HEK293 (cell line): ENCODE data around the gene CARD6.

Experiments
- OSR2 ChIP-seq: fragments of 450-650 bp; formaldehyde crosslinking; IDR thresholded peaks from 2 replicates; pipeline ENCODE4 v1.5.1; 2016; ENCODE audit warnings: missing biosample characterization, missing genetic modification characterization
- SETDB1 ChIP-seq: IDR thresholded peaks from one replicate; pipeline ENCODE4 v1.6.1; 2017; ENCODE audit warnings: mild to moderate bottlenecking, low read length, moderate library complexity, mixed read lengths; ENCODE audit not compliant: insufficient read length
- SP7 ChIP-seq: fragments of 450-650 bp; formaldehyde crosslinking; IDR thresholded peaks from 2 replicates; pipeline ENCODE4 v1.5.1; 2016; ENCODE audit warnings: missing biosample characterization, missing genetic modification characterization
- ZBTB17 ChIP-seq: fragments of 450-650 bp; formaldehyde crosslinking; IDR thresholded peaks from 2 replicates; pipeline ENCODE4 v1.5.1; 2016; ENCODE audit warnings: missing biosample characterization, missing genetic modification characterization
- ZBTB44 ChIP-seq: fragments of 450-650 bp; IDR thresholded peaks from 2 replicates; pipeline ENCODE4 v1.5.1; 2018; ENCODE audit warnings: missing biosample characterization, mild to moderate bottlenecking, missing genetic modification characterization
- ZIC2 ChIP-seq: fragments of 450-650 bp; formaldehyde crosslinking; IDR thresholded peaks from 2 replicates; pipeline ENCODE4 v1.5.1; 2016; ENCODE audit warnings: missing biosample characterization, missing genetic modification characterization
- ZNF133 ChIP-seq: fragments of 450-650 bp; formaldehyde crosslinking; IDR thresholded peaks from 2 replicates; pipeline ENCODE4 v1.5.1; 2016; ENCODE audit warnings: missing biosample characterization, missing genetic modification characterization
- ZNF211 ChIP-seq: fragments of 450-650 bp; formaldehyde crosslinking; IDR thresholded peaks from 2 replicates; pipeline ENCODE4 v1.5.1; 2016; ENCODE audit warnings: low read depth, missing biosample characterization, missing genetic modification characterization
- ZNF292 ChIP-seq: fragments of 450-650 bp; formaldehyde crosslinking; IDR thresholded peaks from 2 replicates; pipeline ENCODE4 v1.5.1; 2016; ENCODE audit warnings: low read depth, missing biosample characterization, missing genetic modification characterization, borderline replicate concordance
- ZNF335 ChIP-seq: fragments of 450-650 bp; formaldehyde crosslinking; conservative IDR thresholded peaks from 2 replicates; pipeline ENCODE4 v1.5.1; 2016; ENCODE audit warnings: missing biosample characterization, missing genetic modification characterization
- ZNF391 ChIP-seq: fragments of 450-650 bp; formaldehyde crosslinking; IDR thresholded peaks from 2 replicates; pipeline ENCODE4 v1.5.1; 2016; ENCODE audit warnings: low read depth, missing biosample characterization, missing genetic modification characterization, borderline replicate concordance
- ZNF426 ChIP-seq: fragments of 450-650 bp; formaldehyde crosslinking; IDR thresholded peaks from 2 replicates; pipeline ENCODE4 v1.5.1; 2017; ENCODE audit warnings: missing biosample characterization, missing genetic modification characterization, mild to moderate bottlenecking, inconsistent platforms, moderate library complexity
- ZNF433 ChIP-seq: fragments of 450-650 bp; formaldehyde crosslinking; IDR thresholded peaks from 2 replicates; pipeline ENCODE4 v1.5.1; 2016; ENCODE audit warnings: missing biosample characterization, missing genetic modification characterization, low read depth
- ZNF549 ChIP-seq: fragments of 450-650 bp; IDR thresholded peaks from 2 replicates; pipeline ENCODE4 v1.5.1; 2018; ENCODE audit warnings: missing biosample characterization, missing genetic modification characterization, mild to moderate bottlenecking, inconsistent platforms, moderate library complexity
- ZNF555 ChIP-seq: fragments of 450-650 bp; formaldehyde crosslinking; conservative IDR thresholded peaks from 2 replicates; pipeline ENCODE4 v1.5.1; 2017; ENCODE audit warnings: missing biosample characterization, mild to moderate bottlenecking, missing genetic modification characterization, inconsistent platforms
- ZNF561 ChIP-seq: fragments of 450-650 bp; IDR thresholded peaks from 2 replicates; pipeline ENCODE4 v1.5.1; 2018; ENCODE audit warnings: missing biosample characterization, missing genetic modification characterization, borderline replicate concordance
- ZNF596 ChIP-seq: fragments of 450-650 bp; IDR thresholded peaks from 2 replicates; pipeline ENCODE4 v1.5.0; 2018; ENCODE audit warnings: missing biosample characterization, mild to moderate bottlenecking, missing genetic modification characterization, moderate library complexity
- ZNF600 ChIP-seq: fragments of 450-650 bp; formaldehyde crosslinking; IDR thresholded peaks from 2 replicates; pipeline ENCODE4 v1.5.1; 2016; ENCODE audit warnings: missing biosample characterization, missing genetic modification characterization
- ZNF645 ChIP-seq: fragments of 450-650 bp; formaldehyde crosslinking; IDR thresholded peaks from 2 replicates; pipeline ENCODE4; 2016; ENCODE audit warnings: missing biosample characterization, missing genetic modification characterization
- ZNF747 ChIP-seq: fragments of 450-650 bp; formaldehyde crosslinking; IDR thresholded peaks from 2 replicates; pipeline ENCODE4 v1.5.1; 2016; ENCODE audit warnings: missing biosample characterization, missing genetic modification characterization
- ZNF776 ChIP-seq: fragments of 450-650 bp; formaldehyde crosslinking; IDR thresholded peaks from 2 replicates; pipeline ENCODE4 v1.5.0; 2017; ENCODE audit warnings: missing biosample characterization, missing genetic modification characterization, borderline replicate concordance
- ZXDB ChIP-seq: fragments of 450-650 bp; formaldehyde crosslinking; IDR thresholded peaks from 2 replicates; pipeline ENCODE4 v1.5.1; 2016; ENCODE audit warnings: missing biosample characterization, missing genetic modification characterization
- TF ChIP-seq, protein P1 (sequence below): fragments of 450-650 bp; formaldehyde crosslinking; conservative IDR thresholded peaks from 2 replicates; pipeline ENCODE4 v1.5.1; 2016; ENCODE audit warnings: low read depth, missing biosample characterization, missing genetic modification characterization
- TF ChIP-seq, protein P2 (sequence below): fragments of 450-650 bp; formaldehyde crosslinking; IDR thresholded peaks from 2 replicates; pipeline ENCODE4 v1.5.1; 2016; ENCODE audit warnings: missing biosample characterization, missing genetic modification characterization
- TF ChIP-seq, protein P3 (sequence below): fragments of 450-650 bp; formaldehyde crosslinking; IDR thresholded peaks from 2 replicates; pipeline ENCODE4 v1.5.1; 2016; ENCODE audit warnings: missing biosample characterization, missing genetic modification characterization

CARD6 gene

DNA sequence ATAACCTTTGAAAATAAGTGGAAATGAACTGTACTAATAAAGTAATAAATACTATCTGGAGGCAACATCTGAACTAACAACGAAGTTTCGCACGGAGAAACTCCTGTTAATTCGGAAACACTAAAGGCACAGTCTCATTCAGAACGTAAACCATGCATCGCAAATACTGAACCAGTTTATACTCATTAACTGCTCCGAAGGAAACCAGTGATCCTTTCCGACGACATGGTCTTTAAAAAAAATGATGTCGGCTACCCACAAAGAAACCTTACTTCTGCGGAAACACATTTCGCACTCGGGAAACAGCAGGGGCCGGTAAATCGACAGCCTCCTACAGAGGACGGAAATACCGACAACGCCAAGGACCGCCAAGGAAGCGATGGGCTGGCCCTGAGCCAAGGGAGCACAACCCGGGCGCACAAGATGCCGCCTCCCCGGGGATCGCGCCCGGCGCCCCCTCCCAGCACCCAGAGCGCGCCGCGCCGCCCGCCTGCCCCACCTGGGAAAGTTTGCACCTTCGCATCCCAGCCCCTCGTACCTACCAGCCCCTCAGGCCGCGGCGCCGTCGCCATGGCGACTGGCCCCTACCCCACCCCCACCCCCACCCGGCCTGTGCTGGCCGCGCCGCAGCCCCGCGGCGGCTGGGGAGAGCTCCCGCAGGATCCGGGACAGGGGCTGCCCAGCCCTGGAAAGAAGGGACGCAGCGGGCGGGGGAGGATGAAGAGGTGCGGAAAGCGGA is 43.7 kb upstream of the CARD6 start (continued):
- TF ChIP-seq, protein P1, sequence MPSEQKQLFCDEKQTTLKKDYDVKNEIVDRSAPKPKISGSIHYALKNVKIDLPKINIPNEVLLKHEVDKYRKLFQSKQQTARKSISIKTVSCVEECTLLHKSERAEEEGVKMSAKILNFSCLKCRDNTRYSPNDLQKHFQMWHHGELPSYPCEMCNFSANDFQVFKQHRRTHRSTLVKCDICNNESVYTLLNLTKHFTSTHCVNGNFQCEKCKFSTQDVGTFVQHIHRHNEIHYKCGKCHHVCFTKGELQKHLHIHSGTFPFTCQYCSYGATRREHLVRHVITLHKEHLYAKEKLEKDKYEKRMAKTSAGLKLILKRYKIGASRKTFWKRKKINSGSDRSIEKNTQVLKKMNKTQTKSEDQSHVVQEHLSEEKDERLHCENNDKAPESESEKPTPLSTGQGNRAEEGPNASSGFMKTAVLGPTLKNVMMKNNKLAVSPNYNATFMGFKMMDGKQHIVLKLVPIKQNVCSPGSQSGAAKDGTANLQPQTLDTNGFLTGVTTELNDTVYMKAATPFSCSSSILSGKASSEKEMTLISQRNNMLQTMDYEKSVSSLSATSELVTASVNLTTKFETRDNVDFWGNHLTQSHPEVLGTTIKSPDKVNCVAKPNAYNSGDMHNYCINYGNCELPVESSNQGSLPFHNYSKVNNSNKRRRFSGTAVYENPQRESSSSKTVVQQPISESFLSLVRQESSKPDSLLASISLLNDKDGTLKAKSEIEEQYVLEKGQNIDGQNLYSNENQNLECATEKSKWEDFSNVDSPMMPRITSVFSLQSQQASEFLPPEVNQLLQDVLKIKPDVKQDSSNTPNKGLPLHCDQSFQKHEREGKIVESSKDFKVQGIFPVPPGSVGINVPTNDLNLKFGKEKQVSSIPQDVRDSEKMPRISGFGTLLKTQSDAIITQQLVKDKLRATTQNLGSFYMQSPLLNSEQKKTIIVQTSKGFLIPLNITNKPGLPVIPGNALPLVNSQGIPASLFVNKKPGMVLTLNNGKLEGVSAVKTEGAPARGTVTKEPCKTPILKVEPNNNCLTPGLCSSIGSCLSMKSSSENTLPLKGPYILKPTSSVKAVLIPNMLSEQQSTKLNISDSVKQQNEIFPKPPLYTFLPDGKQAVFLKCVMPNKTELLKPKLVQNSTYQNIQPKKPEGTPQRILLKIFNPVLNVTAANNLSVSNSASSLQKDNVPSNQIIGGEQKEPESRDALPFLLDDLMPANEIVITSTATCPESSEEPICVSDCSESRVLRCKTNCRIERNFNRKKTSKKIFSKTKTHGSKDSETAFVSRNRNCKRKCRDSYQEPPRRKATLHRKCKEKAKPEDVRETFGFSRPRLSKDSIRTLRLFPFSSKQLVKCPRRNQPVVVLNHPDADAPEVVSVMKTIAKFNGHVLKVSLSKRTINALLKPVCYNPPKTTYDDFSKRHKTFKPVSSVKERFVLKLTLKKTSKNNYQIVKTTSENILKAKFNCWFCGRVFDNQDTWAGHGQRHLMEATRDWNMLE (tag by site-specific recombination): no peak
- TF ChIP-seq, protein P2, sequence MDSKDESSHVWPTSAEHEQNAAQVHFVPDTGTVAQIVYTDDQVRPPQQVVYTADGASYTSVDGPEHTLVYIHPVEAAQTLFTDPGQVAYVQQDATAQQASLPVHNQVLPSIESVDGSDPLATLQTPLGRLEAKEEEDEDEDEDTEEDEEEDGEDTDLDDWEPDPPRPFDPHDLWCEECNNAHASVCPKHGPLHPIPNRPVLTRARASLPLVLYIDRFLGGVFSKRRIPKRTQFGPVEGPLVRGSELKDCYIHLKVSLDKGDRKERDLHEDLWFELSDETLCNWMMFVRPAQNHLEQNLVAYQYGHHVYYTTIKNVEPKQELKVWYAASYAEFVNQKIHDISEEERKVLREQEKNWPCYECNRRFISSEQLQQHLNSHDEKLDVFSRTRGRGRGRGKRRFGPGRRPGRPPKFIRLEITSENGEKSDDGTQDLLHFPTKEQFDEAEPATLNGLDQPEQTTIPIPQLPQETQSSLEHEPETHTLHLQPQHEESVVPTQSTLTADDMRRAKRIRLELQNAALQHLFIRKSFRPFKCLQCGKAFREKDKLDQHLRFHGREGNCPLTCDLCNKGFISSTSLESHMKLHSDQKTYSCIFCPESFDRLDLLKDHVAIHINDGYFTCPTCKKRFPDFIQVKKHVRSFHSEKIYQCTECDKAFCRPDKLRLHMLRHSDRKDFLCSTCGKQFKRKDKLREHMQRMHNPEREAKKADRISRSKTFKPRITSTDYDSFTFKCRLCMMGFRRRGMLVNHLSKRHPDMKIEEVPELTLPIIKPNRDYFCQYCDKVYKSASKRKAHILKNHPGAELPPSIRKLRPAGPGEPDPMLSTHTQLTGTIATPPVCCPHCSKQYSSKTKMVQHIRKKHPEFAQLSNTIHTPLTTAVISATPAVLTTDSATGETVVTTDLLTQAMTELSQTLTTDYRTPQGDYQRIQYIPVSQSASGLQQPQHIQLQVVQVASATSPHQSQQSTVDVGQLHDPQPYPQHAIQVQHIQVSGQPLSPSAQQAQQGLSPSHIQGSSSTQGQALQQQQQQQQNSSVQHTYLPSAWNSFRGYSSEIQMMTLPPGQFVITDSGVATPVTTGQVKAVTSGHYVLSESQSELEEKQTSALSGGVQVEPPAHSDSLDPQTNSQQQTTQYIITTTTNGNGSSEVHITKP (tag by site-specific recombination): no peak
- TF ChIP-seq ZNF747 (no peak), ZNF426 (tag by site-specific recombination) (no peak), OSR2 (tag by site-specific recombination) (peak; percentile 20; the same call in 1 of the 2 replicates), ZNF133 (tag by site-specific recombination) (no peak), ZNF645 (tag by site-specific recombination) (no peak), ZNF211 (tag by site-specific recombination) (no peak), ZBTB17 (tag by site-specific recombination) (peak; percentile 78), SP7 (no peak), ZNF549 (tag by site-specific recombination) (no peak), ZNF561 (tag by site-specific recombination) (no peak; the same call in 1 of the 2 replicates), ZXDB (tag by site-specific recombination) (peak; percentile 89), ZBTB44 (no peak), ZNF433 (tag by site-specific recombination) (no peak), ZNF776 (no peak), ZNF596 (tag by site-specific recombination) (no peak), ZNF292 (tag by site-specific recombination) (no peak), ZNF600 (tag by site-specific recombination) (peak; percentile 66; the same call in 1 of the 2 replicates), ZNF555 (tag by site-specific recombination) (no peak), ZIC2 (tag by site-specific recombination) (peak; percentile 94; the same call in 1 of the 2 replicates), SETDB1 (no peak), ZNF335 (peak; percentile 82), ZNF391 (tag by site-specific recombination) (no peak)
- TF ChIP-seq, protein P3, sequence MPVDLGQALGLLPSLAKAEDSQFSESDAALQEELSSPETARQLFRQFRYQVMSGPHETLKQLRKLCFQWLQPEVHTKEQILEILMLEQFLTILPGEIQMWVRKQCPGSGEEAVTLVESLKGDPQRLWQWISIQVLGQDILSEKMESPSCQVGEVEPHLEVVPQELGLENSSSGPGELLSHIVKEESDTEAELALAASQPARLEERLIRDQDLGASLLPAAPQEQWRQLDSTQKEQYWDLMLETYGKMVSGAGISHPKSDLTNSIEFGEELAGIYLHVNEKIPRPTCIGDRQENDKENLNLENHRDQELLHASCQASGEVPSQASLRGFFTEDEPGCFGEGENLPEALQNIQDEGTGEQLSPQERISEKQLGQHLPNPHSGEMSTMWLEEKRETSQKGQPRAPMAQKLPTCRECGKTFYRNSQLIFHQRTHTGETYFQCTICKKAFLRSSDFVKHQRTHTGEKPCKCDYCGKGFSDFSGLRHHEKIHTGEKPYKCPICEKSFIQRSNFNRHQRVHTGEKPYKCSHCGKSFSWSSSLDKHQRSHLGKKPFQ: no peak
